HG02798 (cell line): ENCODE results near the gene LGALS13.
"Not testable (repeated sequence)": the region's sequence is repeated elsewhere in the genome, so short reads cannot be mapped to it uniquely, and the experiment has no call there.

ENCODE experiments used
- ATAC-seq: cut with Tn5 transposase; IDR thresholded peaks from one replicate; pipeline ENCODE4 v1.9.1; 2021; ENCODE audit warnings: mild to moderate bottlenecking; ENCODE audit not compliant: unreplicated experiment, poor library complexity

The LGALS13 gene

DNA sequence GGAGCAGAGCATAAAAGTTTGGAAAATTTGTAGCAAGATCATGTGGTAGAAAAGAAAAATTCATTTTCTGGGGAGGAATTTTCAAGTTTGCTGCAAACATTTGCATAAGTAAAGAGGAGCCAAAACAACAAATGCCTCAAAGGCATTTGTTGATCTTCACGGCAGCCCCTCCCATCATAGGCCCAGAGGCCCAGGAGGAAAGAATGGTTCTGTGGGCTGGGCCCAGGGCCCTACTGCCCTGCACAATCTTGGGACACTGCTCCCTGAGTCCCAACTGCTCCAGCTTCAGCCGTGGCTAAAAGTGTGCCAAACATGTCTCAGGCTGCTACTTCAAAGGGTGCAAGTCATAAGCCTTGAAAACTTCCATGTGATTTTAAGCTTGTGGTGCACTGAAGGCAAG is 11.3 kb downstream of the LGALS13 start:
- no peak for ATAC-seq

DNA sequence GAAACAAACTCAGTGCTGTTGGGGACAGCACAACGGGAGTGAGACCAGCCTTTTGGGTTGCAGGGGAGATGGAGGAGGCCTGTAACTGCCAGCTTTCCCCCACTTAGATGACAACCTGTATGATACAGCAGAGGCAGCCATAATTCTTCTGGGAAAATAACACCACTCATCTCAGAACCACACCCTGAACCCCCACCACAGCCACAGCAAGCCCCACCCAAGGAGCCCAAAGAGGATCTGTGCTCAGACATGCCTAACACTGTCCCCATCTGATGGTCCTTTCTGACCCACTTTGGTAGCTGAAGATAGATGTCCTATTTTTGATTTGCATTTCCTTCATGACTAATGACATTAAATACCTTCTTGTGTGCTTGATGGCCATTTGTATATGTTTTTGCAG is 15.4 kb downstream of the LGALS13 start:
- ATAC-seq, result no peak

DNA sequence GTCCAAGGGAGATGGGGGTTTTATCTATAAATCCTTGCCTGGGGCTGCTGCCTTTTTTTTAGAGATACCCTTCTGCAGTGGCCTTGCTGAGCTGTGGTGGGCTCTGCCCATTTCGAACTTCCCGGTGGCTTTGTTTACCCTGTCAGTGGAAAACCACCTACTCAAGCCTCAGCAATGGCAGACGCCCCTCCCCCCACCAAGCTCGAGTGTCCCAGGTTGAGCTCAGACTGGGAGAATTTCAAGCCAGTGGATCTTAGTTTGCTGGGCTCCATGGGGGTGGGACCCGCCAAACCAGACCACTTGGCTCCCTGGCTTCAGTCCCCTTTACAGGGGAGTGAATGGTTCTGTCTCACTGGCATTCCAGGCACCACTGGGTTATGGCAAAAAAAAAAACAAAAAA is 21.6 kb downstream of the LGALS13 start:
- ATAC-seq, result no peak

DNA sequence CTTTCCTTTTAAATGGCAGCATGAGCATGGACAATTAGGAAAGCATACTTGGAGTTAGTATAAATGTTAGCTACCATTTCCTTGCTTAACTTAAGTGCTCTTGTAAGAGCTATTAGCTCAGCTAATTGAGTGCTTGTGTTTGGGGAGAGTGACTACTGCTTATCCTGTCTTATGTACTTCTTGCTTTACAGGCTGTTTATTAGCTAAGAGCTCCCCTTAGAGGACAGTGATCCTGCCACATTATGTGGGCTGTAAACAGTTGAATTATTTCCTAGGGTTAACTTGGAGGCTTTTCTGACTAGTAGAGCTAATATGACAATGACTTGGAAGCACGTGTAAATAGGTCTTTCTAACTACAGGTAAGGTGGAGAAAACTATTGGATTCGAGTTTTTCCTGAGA is 25.3 kb downstream of the LGALS13 start:
- ATAC-seq, result not testable (repeated sequence)

DNA sequence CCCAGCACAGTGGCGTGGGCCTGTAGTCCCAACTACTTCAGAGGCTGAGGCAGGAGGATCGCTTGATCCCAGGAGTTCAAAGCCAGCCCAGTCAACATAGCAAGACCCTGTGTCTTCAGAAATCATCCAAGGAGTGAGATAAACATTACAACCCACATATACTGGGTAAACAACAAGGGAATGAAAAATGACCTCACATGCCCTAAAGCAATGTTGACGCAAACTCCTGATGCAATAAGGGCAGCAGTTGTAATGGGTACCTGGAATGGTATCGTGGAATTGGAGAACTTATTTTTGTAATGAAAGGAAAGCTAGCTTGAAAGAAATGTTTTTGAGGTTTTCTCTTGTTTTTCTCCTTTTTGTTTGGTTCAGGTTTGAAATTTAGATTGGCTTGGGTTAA is 28.9 kb downstream of the LGALS13 start:
- no peak for ATAC-seq

GRCh38 chr19:39631626-39632025 is 29.3 kb downstream of the LGALS13 start:
- ATAC-seq, result no peak

DNA sequence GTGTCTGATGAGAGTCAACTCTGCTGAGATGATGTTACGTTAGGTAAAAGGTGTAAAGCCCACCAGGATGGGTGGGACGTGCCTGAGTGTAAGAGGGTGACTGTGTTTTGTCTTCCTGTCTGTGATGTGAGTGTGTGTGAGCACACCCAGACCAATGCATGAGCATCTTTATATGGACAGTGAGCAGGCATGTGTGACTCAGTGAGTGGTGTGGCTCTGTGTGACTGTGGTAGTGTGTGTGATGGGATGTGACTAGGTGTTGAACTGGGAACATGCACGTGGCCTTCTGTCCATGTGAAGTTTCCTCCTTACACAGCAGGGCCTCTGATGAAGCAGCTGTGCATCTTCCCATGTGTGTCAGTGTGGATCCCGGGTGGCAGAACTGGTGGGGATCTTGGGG is 35.6 kb downstream of the LGALS13 start:
- no peak for ATAC-seq

- ATAC-seq, result no peak
These were observed 39.4 kb downstream of the LGALS13 start for GRCh38 chr19:39641773-39642172.

- no peak for ATAC-seq
These were observed 41.3 kb downstream of the LGALS13 start for GRCh38 chr19:39643591-39643990.

DNA sequence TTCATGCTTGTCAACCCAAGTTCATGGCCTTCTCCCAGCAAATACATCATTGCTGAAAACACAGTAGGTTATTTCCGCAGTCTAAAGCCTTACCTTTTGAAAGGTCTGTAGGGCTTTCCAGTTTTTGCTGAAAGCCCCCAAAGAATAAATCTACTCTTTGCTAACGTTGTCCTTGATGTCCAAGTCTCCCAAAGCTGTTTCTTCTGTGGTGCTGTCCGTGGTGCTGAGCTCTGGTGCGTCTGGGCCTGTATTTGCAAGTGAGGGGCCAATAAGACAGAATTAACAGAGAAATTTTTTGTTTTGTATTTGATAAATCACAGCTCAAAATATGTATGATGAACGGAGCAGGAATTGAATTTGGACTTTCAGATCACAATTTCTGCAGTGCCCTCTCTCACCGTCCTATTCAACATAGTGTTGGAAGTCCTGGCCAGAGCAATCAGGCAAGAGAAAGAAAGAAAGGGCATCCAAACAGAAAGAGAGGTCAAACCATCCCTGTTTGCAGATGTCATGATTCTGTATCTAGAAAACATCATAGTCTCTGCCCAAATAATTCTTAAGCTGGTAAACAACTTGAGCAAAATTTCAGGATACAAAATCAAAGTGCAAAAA is 43.6 kb downstream of the LGALS13 start:
- no peak for ATAC-seq

DNA sequence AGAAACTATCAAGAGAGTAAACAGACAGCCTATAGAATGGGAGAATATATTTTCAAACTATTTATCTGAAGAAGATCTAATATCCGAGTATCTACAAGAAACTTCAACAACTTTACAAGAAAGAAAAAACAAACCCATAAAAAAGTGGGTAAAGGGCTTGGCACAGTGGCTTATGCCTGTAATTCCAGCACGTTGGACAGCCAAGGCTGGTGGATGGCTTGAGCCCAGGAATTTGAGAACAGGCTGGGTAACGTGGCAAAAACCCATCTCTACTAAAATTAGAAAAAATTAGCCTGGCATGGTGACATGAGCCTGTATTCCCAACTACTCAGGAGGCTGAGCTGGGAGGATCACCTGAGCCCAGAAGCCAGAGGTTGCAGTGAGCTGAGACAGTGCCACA is 45.6 kb downstream of the LGALS13 start:
- ATAC-seq, result no peak

GRCh38 chr19:39655613-39656012 is 53.3 kb downstream of the LGALS13 start, which contains the start of gene LGALS16:
LGALS16 (plus strand) TSS chr19:39655913; CDS start chr19:39655962, 49 bp downstream.
- ATAC-seq, result no peak
